HG03159 (cell line): ENCODE measurements around the gene C1QTNF9B.
A peak's percentile ranks its signal among the peaks of the same experiment; 100 is the strongest.
"Not testable (repeated sequence)": the region's sequence is repeated elsewhere in the genome, so short reads cannot be mapped to it uniquely, and the experiment has no call there.

Experiments
- ATAC-seq: cut with Tn5 transposase; IDR thresholded peaks from one replicate; pipeline ENCODE4 v1.9.1; 2021; ENCODE audit warnings: mild to moderate bottlenecking, moderate library complexity; ENCODE audit not compliant: unreplicated experiment

The C1QTNF9B gene

GRCh38 chr13:23894746-23895145, 2.6 kb downstream of the C1QTNF9B start:
- ATAC-seq = not testable (repeated sequence)

GRCh38 chr13:23893791-23894190, 3.5 kb downstream of the C1QTNF9B start:
- ATAC-seq = not testable (repeated sequence)

GRCh38 chr13:23889615-23890607, 7.4 kb downstream of the C1QTNF9B start:
- peak; percentile 6 for ATAC-seq

- ATAC-seq = peak; percentile 96
Observed at GRCh38 chr13:23888658-23889614, 8.4 kb downstream of the C1QTNF9B start, which contains the start of gene MIPEP. TSS of gene MIPEP (minus strand) at chr13:23889400. CDS start at chr13:23889320, 80 bp downstream.

- ATAC-seq = not testable (repeated sequence)
Observed at GRCh38 chr13:23884361-23884760, 12.9 kb downstream of the C1QTNF9B start.

GRCh38 chr13:23883255-23883654, 14.0 kb downstream of the C1QTNF9B start:
- ATAC-seq = no peak

GRCh38 chr13:23881402-23881800, 15.9 kb downstream of the C1QTNF9B start:
- not testable (repeated sequence) for ATAC-seq

- not testable (repeated sequence) for ATAC-seq
Observed at GRCh38 chr13:23880493-23881401, 16.6 kb downstream of the C1QTNF9B start.

- ATAC-seq = no peak
Observed at GRCh38 chr13:23877286-23877685, 20.0 kb downstream of the C1QTNF9B start.

GRCh38 chr13:23876265-23876664, 21.0 kb downstream of the C1QTNF9B start:
- peak; percentile 62 for ATAC-seq

GRCh38 chr13:23871616-23872220, 25.6 kb downstream of the C1QTNF9B start:
- no peak for ATAC-seq

- no peak for ATAC-seq
Observed at GRCh38 chr13:23870356-23871140, 26.8 kb downstream of the C1QTNF9B start.

- ATAC-seq = no peak
Observed at GRCh38 chr13:23868521-23868920, 28.8 kb downstream of the C1QTNF9B start.

- no peak for ATAC-seq
Observed at GRCh38 chr13:23867027-23867491, 30.2 kb downstream of the C1QTNF9B start.

- no peak for ATAC-seq
Observed at GRCh38 chr13:23866420-23867026, 30.8 kb downstream of the C1QTNF9B start.

GRCh38 chr13:23865906-23866305, 31.4 kb downstream of the C1QTNF9B start:
- peak; percentile 53 for ATAC-seq

- ATAC-seq = no peak
Observed at GRCh38 chr13:23865026-23865425, 32.3 kb downstream of the C1QTNF9B start.

GRCh38 chr13:23861310-23861709, 36.0 kb downstream of the C1QTNF9B start:
- no peak for ATAC-seq
